Liver (tissue), 9 donors: ENCODE data around the gene IKZF1. TPM values are rescaled to one million over a fixed set of nuclear protein-coding genes. Genes with fewer than 3 reads are reported as not detected.
"Not testable (repeated sequence)": the region's sequence is repeated elsewhere in the genome, so short reads cannot be mapped to it uniquely, and the experiment has no call there.

ENCODE experiments used
- DNase-seq: peaks from one replicate; pipeline ENCODE4 v3.0.0-alpha.2; 2017; ENCODE audit warnings: low spot score
- H3K27ac ChIP-seq, 2 donors: one replicate each; pipeline ENCODE4 v1.7.0; 2013; ENCODE audit warnings: inconsistent platforms in 2 of 2, low read length in 2 of 2, control low read depth in 1 of 2, low read depth in 1 of 2, mild to moderate bottlenecking in 1 of 2
- H3K27me3 ChIP-seq, 4 donors: one replicate each; pipeline versions ENCODE4 v1.6.1 to v1.7.0; 2013; ENCODE audit warnings: low read length in 3 of 4, inconsistent platforms in 1 of 4, mild to moderate bottlenecking in 1 of 4, moderate library complexity in 1 of 4; ENCODE audit not compliant: control insufficient read depth in 4 of 4, insufficient read depth in 4 of 4
- H3K36me3 ChIP-seq, 4 donors: one replicate each; pipeline versions ENCODE4 v1.6.1 to v1.7.0; 2013; ENCODE audit warnings: low read length in 3 of 4, mild to moderate bottlenecking in 3 of 4, low read depth in 1 of 4, moderate library complexity in 1 of 4; ENCODE audit not compliant: control insufficient read depth in 4 of 4, insufficient read depth in 3 of 4
- H3K4me1 ChIP-seq, 4 donors: one replicate each; pipeline versions ENCODE4 v1.6.1 to v1.7.0; 2013; ENCODE audit warnings: low read length in 3 of 4, mild to moderate bottlenecking in 3 of 4, moderate library complexity in 1 of 4; ENCODE audit not compliant: control insufficient read depth in 4 of 4, insufficient read depth in 4 of 4
- H3K4me3 ChIP-seq, 3 donors: one replicate each; pipeline versions ENCODE4 v1.6.1 to v1.7.0; 2013; ENCODE audit warnings: low read length in 3 of 3, control low read depth in 1 of 3, low read depth in 1 of 3, mild to moderate bottlenecking in 1 of 3
- H3K9ac ChIP-seq, 2 donors: one replicate each; pipeline ENCODE4 v1.7.0; 2013; ENCODE audit warnings: low read length in 2 of 2, mild to moderate bottlenecking in 2 of 2, moderate library complexity in 2 of 2, control low read depth in 1 of 2, low read depth in 1 of 2
- H3K9me3 ChIP-seq, 4 donors: one replicate each; pipeline versions ENCODE4 v1.6.1 to v1.7.0; 2013; ENCODE audit warnings: low read length in 3 of 4; ENCODE audit not compliant: control insufficient read depth in 4 of 4
- EGR1 ChIP-seq, 2 donors: IDR thresholded peaks; 2 replicates each; pipeline ENCODE4 v1.6.1; 2016 to 2018; ENCODE audit warnings: antibody characterized with exemption in 2 of 2, low read depth in 2 of 2
- FOXA1 ChIP-seq: IDR thresholded peaks from 2 replicates; pipeline ENCODE4 v1.6.1; 2016; ENCODE audit warnings: antibody characterized with exemption
- FOXA2 ChIP-seq: IDR thresholded peaks from 2 replicates; pipeline ENCODE4 v1.6.1; 2016; ENCODE audit warnings: antibody characterized with exemption
- GABPA ChIP-seq, 2 donors: IDR thresholded peaks in 1 of 2; conservative IDR thresholded peaks in 1 of 2; 2 replicates each; pipeline ENCODE4 v1.6.1; 2016; ENCODE audit warnings: antibody characterized with exemption in 2 of 2, mild to moderate bottlenecking in 1 of 2, moderate library complexity in 1 of 2
- HNF4A ChIP-seq, 2 donors: conservative IDR thresholded peaks; 2 replicates each; pipeline ENCODE4 v1.6.1; 2016; ENCODE audit warnings: antibody characterized with exemption in 2 of 2, mild to moderate bottlenecking in 2 of 2
- NR2F2 ChIP-seq: IDR thresholded peaks from 2 replicates; pipeline ENCODE4 v1.6.1; 2016; ENCODE audit warnings: antibody characterized with exemption
- SP1 ChIP-seq: IDR thresholded peaks from 2 replicates; pipeline ENCODE4 v1.6.1; 2018; ENCODE audit warnings: antibody characterized with exemption, mild to moderate bottlenecking
- YY1 ChIP-seq: IDR thresholded peaks from 2 replicates; pipeline ENCODE4 v1.6.1; 2016; ENCODE audit warnings: antibody characterized with exemption, mild to moderate bottlenecking
- WGBS: extraction: QIAGEN DNeasy Blood & Tissue Kit; methylation state at CpG from one replicate; pipeline ENCODE4 v1.1.7; 2013; 5-methylcytosine and 5-hydroxymethylcytosine counted together
- polyA plus RNA-seq, 2 donors: library from polyadenylated mRNA; stranded (reverse) in 1 of 2; unstranded in 1 of 2; fragments of 200-250 nt in 1 of 2; fragments of >200 nt in 1 of 2; fragmentation: Nextera tagmentation in 1 of 2; extraction: Ambion mirVana in 1 of 2; gene quantifications; one replicate each; pipeline versions ENCODE4 v1.2.1 to v1.2.3, GENCODE V29; 2013 to 2015
- total RNA-seq, 2 donors: library from RNA; depleted of rRNA; stranded (reverse); fragments of >200 nt; gene quantifications; one replicate each; pipeline ENCODE4 v1.2.3, GENCODE V29; 2014
- TF ChIP-seq, protein P1 (sequence below): IDR thresholded peaks from 2 replicates; pipeline ENCODE4 v1.6.1; 2016; ENCODE audit warnings: antibody characterized with exemption
- TF ChIP-seq, protein P2 (sequence below): fragments of 150-350 bp; IDR thresholded peaks from 2 replicates; pipeline ENCODE4 v1.5.1; 2017; ENCODE audit warnings: improper control_type of control experiment, low read depth, low read length; ENCODE audit not compliant: missing input control
- TF ChIP-seq, protein P3 (sequence below): IDR thresholded peaks from 2 replicates; pipeline ENCODE4 v1.6.1; 2016; ENCODE audit warnings: antibody characterized with exemption
- TF ChIP-seq, protein P4 (sequence below): IDR thresholded peaks from 2 replicates; pipeline ENCODE4 v1.6.1; 2016; ENCODE audit warnings: antibody characterized with exemption
- donor health status: healthy.
- donor health status: healthy.
- donor health status: healthy.
- donor health status: healthy.
- donor health status: healthy.

IKZF1 gene
- total and polyA plus RNA-seq, 4 donors, result 1.6 to 43.5 (median 6.2) TPM

GRCh38 chr7:50335795-50336754 is 31.6 kb downstream of the IKZF1 start:
- no peaks in the 10 kb centered on the region for H3K4me1 ChIP-seq
- H3K36me3 ChIP-seq, result no peaks in the 10 kb centered on the region
- no peak overlapping the region for H3K4me3 ChIP-seq
- H3K27ac ChIP-seq, result peak overlapping the region in 1 of 2 donors; percentile 19
- DNase-seq, result peak; percentile 34
- WGBS, result 76% methylated on average over 22 of the region's 22 CpGs
- no peaks in the 10 kb centered on the region for H3K9me3 ChIP-seq
- no peak for TF ChIP-seq YY1
- TF ChIP-seq, protein P1, sequence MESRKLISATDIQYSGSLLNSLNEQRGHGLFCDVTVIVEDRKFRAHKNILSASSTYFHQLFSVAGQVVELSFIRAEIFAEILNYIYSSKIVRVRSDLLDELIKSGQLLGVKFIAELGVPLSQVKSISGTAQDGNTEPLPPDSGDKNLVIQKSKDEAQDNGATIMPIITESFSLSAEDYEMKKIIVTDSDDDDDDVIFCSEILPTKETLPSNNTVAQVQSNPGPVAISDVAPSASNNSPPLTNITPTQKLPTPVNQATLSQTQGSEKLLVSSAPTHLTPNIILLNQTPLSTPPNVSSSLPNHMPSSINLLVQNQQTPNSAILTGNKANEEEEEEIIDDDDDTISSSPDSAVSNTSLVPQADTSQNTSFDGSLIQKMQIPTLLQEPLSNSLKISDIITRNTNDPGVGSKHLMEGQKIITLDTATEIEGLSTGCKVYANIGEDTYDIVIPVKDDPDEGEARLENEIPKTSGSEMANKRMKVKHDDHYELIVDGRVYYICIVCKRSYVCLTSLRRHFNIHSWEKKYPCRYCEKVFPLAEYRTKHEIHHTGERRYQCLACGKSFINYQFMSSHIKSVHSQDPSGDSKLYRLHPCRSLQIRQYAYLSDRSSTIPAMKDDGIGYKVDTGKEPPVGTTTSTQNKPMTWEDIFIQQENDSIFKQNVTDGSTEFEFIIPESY, result no peak
- TF ChIP-seq, protein P2, sequence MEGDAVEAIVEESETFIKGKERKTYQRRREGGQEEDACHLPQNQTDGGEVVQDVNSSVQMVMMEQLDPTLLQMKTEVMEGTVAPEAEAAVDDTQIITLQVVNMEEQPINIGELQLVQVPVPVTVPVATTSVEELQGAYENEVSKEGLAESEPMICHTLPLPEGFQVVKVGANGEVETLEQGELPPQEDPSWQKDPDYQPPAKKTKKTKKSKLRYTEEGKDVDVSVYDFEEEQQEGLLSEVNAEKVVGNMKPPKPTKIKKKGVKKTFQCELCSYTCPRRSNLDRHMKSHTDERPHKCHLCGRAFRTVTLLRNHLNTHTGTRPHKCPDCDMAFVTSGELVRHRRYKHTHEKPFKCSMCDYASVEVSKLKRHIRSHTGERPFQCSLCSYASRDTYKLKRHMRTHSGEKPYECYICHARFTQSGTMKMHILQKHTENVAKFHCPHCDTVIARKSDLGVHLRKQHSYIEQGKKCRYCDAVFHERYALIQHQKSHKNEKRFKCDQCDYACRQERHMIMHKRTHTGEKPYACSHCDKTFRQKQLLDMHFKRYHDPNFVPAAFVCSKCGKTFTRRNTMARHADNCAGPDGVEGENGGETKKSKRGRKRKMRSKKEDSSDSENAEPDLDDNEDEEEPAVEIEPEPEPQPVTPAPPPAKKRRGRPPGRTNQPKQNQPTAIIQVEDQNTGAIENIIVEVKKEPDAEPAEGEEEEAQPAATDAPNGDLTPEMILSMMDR, result no peak
- no peaks in the 10 kb centered on the region for H3K27me3 ChIP-seq
- no peak overlapping the region for H3K9ac ChIP-seq

GRCh38 chr7:50336894-50337703 is 32.6 kb downstream of the IKZF1 start:
- TF ChIP-seq, protein P1, result no peak
- TF ChIP-seq HNF4A (conservative IDR thresholded peaks at IDR 0.05) (no peak), FOXA2 (no peak), YY1 (no peak), SP1 (no peak), EGR1 (IDR thresholded peaks at IDR 0.05; ENCODE audit: low read depth in 2 of 2) (no peak), FOXA1 (no peak), NR2F2 (no peak), GABPA (IDR thresholded peaks at IDR 0.05 in 1 of 2, conservative IDR thresholded peaks at IDR 0.05 in 1 of 2) (no peak)
- TF ChIP-seq, protein P3, sequence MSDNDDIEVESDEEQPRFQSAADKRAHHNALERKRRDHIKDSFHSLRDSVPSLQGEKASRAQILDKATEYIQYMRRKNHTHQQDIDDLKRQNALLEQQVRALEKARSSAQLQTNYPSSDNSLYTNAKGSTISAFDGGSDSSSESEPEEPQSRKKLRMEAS, result no peak
- TF ChIP-seq, protein P2, result no peak
- TF ChIP-seq, protein P4, sequence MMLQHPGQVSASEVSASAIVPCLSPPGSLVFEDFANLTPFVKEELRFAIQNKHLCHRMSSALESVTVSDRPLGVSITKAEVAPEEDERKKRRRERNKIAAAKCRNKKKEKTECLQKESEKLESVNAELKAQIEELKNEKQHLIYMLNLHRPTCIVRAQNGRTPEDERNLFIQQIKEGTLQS, result no peak
- Histone ChIP-seq H3K9ac (no peak overlapping the region), H3K4me1 (no peaks in the 10 kb centered on the region), H3K9me3 (no peaks in the 10 kb centered on the region), H3K27ac (no peak overlapping the region), H3K27me3 (no peaks in the 10 kb centered on the region), H3K4me3 (no peak overlapping the region), H3K36me3 (no peaks in the 10 kb centered on the region)
- WGBS, result 86% methylated on average over 15 of the region's 15 CpGs
- DNase-seq, result no peak

- 88% methylated on average over 7 of the region's 7 CpGs for WGBS
These were observed 35.0 kb downstream of the IKZF1 start for GRCh38 chr7:50339472-50339871.

More at GRCh38 chr7:50339472-50339871, 35.0 kb downstream of the IKZF1 start:
- not testable (repeated sequence) for H3K4me1 ChIP-seq, H3K27me3 ChIP-seq, H3K4me3 ChIP-seq, H3K9ac ChIP-seq, H3K27ac ChIP-seq, DNase-seq, H3K36me3 ChIP-seq, H3K9me3 ChIP-seq
